Vagina (tissue), 2 donors: ENCODE measurements around the gene GOLGA6A. TPM values are rescaled to one million over a fixed set of nuclear protein-coding genes. Genes with fewer than 3 reads are reported as not detected.
"Not testable (repeated sequence)": the region's sequence is repeated elsewhere in the genome, so short reads cannot be mapped to it uniquely, and the experiment has no call there.

Experiments
- DNase-seq, 2 donors: peaks; one replicate each; pipeline ENCODE4 v3.0.0-alpha.2; 2017; ENCODE audit errors: extremely low spot score in 2 of 2
- H3K27ac ChIP-seq: fragments of 200-600 bp; sonication (generic); one replicate; pipeline ENCODE4 v1.5.1; 2019
- H3K27me3 ChIP-seq: fragments of 200-600 bp; sonication (generic); one replicate; pipeline ENCODE4 v1.5.1; 2019
- H3K36me3 ChIP-seq, 2 donors: fragments of 200-600 bp; sonication (generic); one replicate each; pipeline ENCODE4 v1.5.1; 2017 to 2019
- H3K4me1 ChIP-seq: fragments of 200-600 bp; sonication (generic); one replicate; pipeline ENCODE4 v1.5.1; 2019
- H3K4me3 ChIP-seq, 2 donors: fragments of 200-600 bp; sonication (generic); 1 replicate in 1 of 2; 2 replicates in 1 of 2; pipeline ENCODE4 v1.5.1; 2016 to 2019
- H3K9me3 ChIP-seq: fragments of 200-600 bp; sonication (generic); one replicate; pipeline ENCODE4 v1.5.1; 2019
- CTCF ChIP-seq, 3 experiments: fragments of 450-650 bp in 2 of 3; fragments of 200-600 bp in 1 of 3; sonication (generic) in 1 of 3; IDR thresholded peaks; one replicate each; pipeline ENCODE4 v1.5.1; 2017 to 2019; ENCODE audit warnings: antibody characterized with exemption in 3 of 3, mild to moderate bottlenecking in 2 of 3, moderate library complexity in 2 of 3
- POLR2A ChIP-seq, 2 donors: fragments of 450-650 bp; IDR thresholded peaks; one replicate each; pipeline ENCODE4 v1.6.1; 2017; ENCODE audit warnings: antibody characterized with exemption in 2 of 2, mild to moderate bottlenecking in 2 of 2, moderate library complexity in 2 of 2
- POLR2AphosphoS5 ChIP-seq, 2 donors: sonication (generic); formaldehyde crosslinking; IDR thresholded peaks; one replicate each; pipeline ENCODE4 v1.9.0; 2017; ENCODE audit warnings: antibody characterized with exemption in 2 of 2, mild to moderate bottlenecking in 2 of 2, low read depth in 1 of 2; ENCODE audit not compliant: insufficient read depth in 1 of 2
- intact Hi-C: fragments of 100-400 bp; cut with DNase I; formaldehyde crosslinking; loops from one replicate; pipeline ENCODE4 v1.15.1; 2023
- total RNA-seq: library from RNA; depleted of rRNA; stranded (reverse); fragments of >200 nt; gene quantifications from one replicate; pipeline ENCODE4 v1.2.3, GENCODE V29; 2016

GOLGA6A gene
- total RNA-seq, 1 donor from 2014 or later, result 0.25 TPM

DNA sequence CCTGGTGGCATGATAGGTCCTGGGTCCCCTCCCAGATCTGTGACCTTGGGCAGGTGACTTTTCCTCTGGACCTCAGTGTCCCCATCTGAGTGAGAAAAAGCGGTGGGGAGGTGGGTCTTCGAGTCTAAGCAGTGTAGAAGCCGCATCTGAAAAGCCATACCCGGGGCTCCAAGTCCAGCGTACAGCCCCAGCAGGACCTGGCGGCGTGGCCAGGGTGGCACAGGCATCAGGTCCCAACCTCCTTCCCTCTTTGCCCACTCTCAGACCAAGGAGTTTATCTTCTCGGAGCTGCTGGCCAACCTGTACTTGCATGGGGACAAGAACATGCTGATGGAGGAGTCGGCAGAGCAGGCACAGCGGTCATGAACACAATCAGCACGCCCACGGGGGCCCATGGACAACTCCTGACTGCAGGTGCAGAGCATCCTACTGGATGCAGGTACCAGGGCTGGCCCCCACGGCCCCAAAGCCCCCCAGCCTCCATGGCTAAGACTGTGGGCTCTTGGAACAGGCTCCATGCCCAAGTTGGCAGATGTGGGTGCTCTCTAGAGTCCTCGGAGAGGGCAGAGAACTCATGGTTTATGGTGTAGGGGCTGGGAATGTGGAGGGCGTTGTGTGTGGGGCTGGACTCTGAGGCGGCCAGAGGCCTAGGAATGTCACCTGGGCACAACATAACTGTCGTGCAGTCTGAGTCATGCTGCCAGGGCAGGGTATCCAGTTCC is 18.8 kb downstream of the GOLGA6A start:
- intact Hi-C loops, H3K4me1 ChIP-seq, DNase-seq: not testable (repeated sequence)

GRCh38 chr15:74062671-74063070 is 19.7 kb downstream of the GOLGA6A start:
- Histone ChIP-seq H3K4me1 (no peaks in the 10 kb centered on the region), H3K9me3 (no peaks in the 10 kb centered on the region), H3K27ac (no peak overlapping the region), H3K4me3 (no peak overlapping the region), H3K36me3 (no peaks in the 10 kb centered on the region), H3K27me3 (no peaks in the 10 kb centered on the region)
- intact Hi-C loops, result no loop called here
- DNase-seq, result no peak
- TF ChIP-seq POLR2A (IDR thresholded peaks at IDR 0.05) (no peak), POLR2AphosphoS5 (IDR thresholded peaks at IDR 0.05; ENCODE audit: insufficient read depth in 1 of 2, low read depth in 1 of 2) (no peak), CTCF (IDR thresholded peaks at IDR 0.05) (no peak)

More for the DNA sequence above, 18.8 kb downstream of the GOLGA6A start:
- not testable (repeated sequence) for H3K36me3 ChIP-seq, H3K27me3 ChIP-seq, H3K9me3 ChIP-seq, H3K27ac ChIP-seq, H3K4me3 ChIP-seq

GRCh38 chr15:74062236-74062635 is 20.1 kb downstream of the GOLGA6A start:
- intact Hi-C loops, result no loop called here
- H3K27me3 ChIP-seq, result no peaks in the 10 kb centered on the region
- H3K4me1 ChIP-seq, result no peaks in the 10 kb centered on the region
- H3K27ac ChIP-seq, result no peak overlapping the region
- TF ChIP-seq POLR2AphosphoS5 (IDR thresholded peaks at IDR 0.05; ENCODE audit: insufficient read depth in 1 of 2, low read depth in 1 of 2) (no peak), POLR2A (IDR thresholded peaks at IDR 0.05) (no peak), CTCF (IDR thresholded peaks at IDR 0.05) (no peak)
- DNase-seq, result no peak
- no peaks in the 10 kb centered on the region for H3K36me3 ChIP-seq
- no peak overlapping the region for H3K4me3 ChIP-seq
- H3K9me3 ChIP-seq, result no peaks in the 10 kb centered on the region

DNA sequence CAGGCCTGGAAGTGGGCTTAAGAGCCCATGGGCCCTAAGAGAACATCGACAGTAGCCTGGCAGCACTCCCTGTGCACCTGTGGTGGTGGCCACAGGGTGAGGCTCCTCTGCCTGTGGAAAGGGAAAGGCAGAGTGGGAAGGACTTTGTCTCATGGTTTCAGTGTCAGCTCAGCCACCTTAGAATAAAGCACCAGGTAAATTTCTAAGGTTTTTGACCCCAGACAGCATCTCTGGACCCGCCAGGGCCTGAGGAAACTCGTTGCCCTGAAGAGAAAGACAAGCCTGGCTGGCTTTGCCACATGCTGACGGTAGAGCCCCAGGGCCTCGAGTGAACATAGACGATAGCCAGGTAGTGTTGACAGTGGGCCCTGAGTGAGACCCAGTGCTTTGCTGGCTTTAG is 22.1 kb downstream of the GOLGA6A start:
- TF ChIP-seq CTCF (IDR thresholded peaks at IDR 0.05), result no peak
- no peak for TF ChIP-seq POLR2A (IDR thresholded peaks at IDR 0.05)
- H3K9me3 ChIP-seq, result no peaks in the 10 kb centered on the region
- H3K27me3 ChIP-seq, result no peaks in the 10 kb centered on the region
- no peaks in the 10 kb centered on the region for H3K4me1 ChIP-seq
- no peak overlapping the region for H3K4me3 ChIP-seq
- no peaks in the 10 kb centered on the region for H3K36me3 ChIP-seq
- no peak for DNase-seq
- intact Hi-C loops, result no loop called here
- no peak overlapping the region for H3K27ac ChIP-seq

DNA sequence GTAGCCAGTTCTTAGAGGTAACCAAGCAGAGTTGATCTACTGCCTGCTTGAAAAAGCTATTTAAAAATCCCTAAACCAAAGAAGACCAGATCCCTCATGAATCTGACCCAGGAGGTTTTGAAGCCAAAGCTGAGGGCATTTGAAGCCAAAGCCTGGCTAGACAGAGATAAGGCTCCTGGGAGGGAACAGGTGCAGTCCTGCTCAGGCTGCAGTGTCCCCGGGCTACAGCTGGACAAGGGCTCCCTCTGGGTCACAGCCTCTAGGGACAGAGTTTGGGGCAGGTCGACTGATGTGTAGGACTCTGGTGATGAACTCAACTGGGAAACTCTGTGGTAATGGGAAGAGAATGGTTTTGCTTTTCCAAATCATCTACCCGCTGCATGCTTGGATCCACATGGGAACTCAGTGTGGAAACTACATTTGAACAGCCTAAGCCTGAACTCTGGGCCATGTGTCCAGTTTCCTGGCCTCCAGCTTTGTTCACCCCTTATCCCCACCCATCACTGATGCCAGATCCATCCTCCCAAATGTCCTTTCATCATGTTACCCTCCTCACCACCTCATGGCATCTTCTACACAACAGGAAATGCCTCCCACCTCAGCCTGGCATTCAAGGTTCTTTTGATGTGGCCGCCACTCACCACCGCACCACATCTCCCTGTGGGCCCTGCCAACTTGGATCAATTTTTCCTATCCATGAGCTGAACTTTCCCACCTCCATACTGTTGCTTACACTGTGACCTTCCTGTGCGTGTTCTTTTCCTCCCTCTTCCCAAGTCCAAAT is 23.1 kb downstream of the GOLGA6A start:
- H3K4me1 ChIP-seq, DNase-seq, H3K9me3 ChIP-seq, H3K4me3 ChIP-seq, H3K36me3 ChIP-seq, H3K27ac ChIP-seq, H3K27me3 ChIP-seq: not testable (repeated sequence)
- intact Hi-C loops, result loop anchor here (10.0 kb wide), 1 partner anchor 256 kb away; no protein-coding TSS in a partner anchor

GRCh38 chr15:74056330-74056729 is 26.0 kb downstream of the GOLGA6A start:
- H3K27ac ChIP-seq, DNase-seq, H3K27me3 ChIP-seq, H3K4me3 ChIP-seq, H3K36me3 ChIP-seq, H3K9me3 ChIP-seq: not testable (repeated sequence)
- H3K4me1 ChIP-seq, result peaks cover 23% of the 10 kb centered on the region
- intact Hi-C loops, result loop anchor here (10.0 kb wide), 1 partner anchor 258 kb away; no protein-coding TSS in a partner anchor
